GM12872 (cell line): Measurements from ENCODE around the gene ACSL4.

Source experiments
- TF ChIP-seq, protein P1 (sequence below): IDR thresholded peaks from 3 replicates; pipeline ENCODE4 v1.5.1; 2011; ENCODE audit warnings: low read depth, mild to moderate bottlenecking, low read length, moderate library complexity; ENCODE audit not compliant: insufficient read depth

The ACSL4 gene

DNA sequence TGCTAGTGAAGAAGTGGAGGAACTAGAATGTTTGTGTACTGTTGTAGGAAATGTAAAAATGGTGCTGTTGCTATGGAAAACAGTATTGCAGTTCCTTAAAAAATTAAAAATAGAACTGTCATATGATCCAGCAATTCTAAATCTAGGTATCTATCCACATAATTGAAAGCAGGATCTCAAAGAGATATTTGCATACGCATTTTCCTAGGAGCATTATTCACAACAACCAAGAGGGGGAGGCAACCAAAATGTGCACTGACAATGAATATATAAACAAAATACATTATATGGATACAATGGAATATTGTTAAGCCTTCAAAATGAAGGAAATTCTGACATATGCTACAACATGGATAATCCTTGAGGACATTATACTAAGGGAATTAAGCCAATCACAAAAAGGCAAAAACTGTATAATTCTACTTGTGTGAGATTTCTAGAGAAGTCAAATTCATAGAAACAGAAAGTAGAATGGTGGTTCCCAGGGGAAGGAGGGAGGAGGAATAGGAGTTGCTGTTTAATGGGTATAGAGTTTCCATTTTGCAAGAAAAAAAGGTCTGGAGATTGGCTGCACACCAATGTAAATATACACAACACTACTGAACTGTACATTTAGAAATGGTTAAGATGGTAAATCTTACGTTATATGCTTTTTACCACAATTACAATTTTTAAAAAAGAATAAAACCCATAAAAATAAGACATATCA lies 72.5 kb downstream of the ACSL4 start:
- TF ChIP-seq, protein P1, sequence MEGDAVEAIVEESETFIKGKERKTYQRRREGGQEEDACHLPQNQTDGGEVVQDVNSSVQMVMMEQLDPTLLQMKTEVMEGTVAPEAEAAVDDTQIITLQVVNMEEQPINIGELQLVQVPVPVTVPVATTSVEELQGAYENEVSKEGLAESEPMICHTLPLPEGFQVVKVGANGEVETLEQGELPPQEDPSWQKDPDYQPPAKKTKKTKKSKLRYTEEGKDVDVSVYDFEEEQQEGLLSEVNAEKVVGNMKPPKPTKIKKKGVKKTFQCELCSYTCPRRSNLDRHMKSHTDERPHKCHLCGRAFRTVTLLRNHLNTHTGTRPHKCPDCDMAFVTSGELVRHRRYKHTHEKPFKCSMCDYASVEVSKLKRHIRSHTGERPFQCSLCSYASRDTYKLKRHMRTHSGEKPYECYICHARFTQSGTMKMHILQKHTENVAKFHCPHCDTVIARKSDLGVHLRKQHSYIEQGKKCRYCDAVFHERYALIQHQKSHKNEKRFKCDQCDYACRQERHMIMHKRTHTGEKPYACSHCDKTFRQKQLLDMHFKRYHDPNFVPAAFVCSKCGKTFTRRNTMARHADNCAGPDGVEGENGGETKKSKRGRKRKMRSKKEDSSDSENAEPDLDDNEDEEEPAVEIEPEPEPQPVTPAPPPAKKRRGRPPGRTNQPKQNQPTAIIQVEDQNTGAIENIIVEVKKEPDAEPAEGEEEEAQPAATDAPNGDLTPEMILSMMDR: no peak

GRCh38 chrX:109658391-109658790 lies 74.7 kb downstream of the ACSL4 start:
- TF ChIP-seq, protein P1: no peak

DNA sequence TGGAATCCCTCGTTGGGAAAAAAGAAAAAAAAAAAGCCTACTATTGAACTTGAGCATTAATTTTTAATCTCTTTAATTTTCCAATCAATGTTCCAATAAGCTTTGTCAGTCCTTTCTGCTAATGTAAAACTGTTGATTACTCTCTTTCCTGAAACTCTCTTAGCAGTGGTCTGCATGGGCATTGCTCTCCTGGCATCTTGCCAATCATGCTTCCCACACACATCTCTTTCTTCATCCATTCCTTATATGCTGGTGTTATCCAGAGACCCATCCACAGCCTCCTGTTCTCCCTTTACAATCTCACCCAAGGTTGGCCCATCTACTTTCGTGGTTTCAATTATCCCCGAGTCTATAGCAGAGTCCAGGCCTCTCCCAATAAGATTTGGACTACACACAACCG lies 76.3 kb downstream of the ACSL4 start:
- TF ChIP-seq, protein P1: no peak

GRCh38 chrX:109655502-109656201 lies 77.4 kb downstream of the ACSL4 start:
- TF ChIP-seq, protein P1: no peak

GRCh38 chrX:109654516-109655109 lies 78.4 kb downstream of the ACSL4 start:
- TF ChIP-seq, protein P1: no peak

DNA sequence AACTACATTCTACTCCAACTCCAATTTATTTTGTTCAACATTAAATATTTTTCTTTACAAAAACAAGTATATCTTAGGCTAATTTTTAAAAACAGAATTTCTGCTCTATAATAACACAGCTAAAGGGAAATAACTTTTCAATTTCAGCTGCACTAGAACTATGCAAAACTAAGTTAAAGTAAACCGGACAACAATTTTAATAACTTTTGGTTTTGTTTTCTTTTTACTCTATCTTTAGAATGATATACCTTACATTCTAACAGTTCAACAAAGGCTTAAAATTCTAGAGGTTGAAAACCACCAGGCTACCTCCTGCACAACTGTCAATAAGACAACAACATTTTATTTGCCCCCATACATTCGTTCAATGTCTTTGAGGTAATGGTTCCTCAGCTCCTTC lies 89.4 kb downstream of the ACSL4 start:
- TF ChIP-seq, protein P1: no peak

GRCh38 chrX:109638158-109638557 lies 94.9 kb downstream of the ACSL4 start:
- TF ChIP-seq, protein P1: no peak
